Prostate gland (tissue), 2 donors: ENCODE results near the gene UCP2.

Experiments used
- CTCF ChIP-seq, 4 experiments: fragments of 200-600 bp in 2 of 4; fragments of 450-650 bp in 2 of 4; sonication (generic) in 2 of 4; IDR thresholded peaks; 1 replicate in 3 of 4; 2 replicates in 1 of 4; pipeline ENCODE4 v1.5.1; 2016 to 2019; ENCODE audit warnings: antibody characterized with exemption in 4 of 4, mild to moderate bottlenecking in 2 of 4, moderate library complexity in 2 of 4
- POLR2A ChIP-seq: fragments of 450-650 bp; IDR thresholded peaks from one replicate; pipeline ENCODE4 v1.6.1; 2016; ENCODE audit warnings: antibody characterized with exemption, mild to moderate bottlenecking
- POLR2AphosphoS5 ChIP-seq: sonication (generic); formaldehyde crosslinking; IDR thresholded peaks from one replicate; pipeline ENCODE4 v1.6.1; 2017; ENCODE audit warnings: antibody characterized with exemption

DNA sequence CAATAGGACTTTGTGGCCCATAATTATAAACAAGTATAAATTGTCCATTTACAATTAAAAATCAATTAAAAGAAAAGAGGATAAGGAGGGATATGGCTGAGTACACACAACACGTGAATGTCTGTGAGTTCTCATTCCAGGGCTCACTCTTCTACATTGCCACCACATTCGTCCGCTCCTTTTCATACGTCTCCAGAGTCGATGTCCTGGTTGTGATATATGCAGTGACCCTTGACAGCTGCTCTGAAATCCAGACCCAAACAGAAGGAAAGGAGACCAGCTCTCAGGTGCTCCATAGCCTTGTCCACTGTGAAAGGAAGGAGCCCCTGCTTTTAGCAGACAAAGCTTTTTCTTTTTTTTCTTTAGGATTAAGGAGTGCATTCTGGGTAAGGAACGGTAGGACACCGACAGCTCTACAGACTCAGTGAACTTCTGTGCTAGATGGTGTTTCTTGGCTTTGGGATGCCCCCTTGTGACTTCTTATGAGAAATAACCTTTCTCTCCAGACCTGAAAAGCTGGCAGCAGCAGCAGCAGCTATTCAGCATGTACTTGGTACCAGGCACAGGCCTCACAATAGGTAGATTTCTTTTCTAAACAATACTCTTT, 51.5 kb downstream of the UCP2 start:
- peak in 2 of 4 experiments; percentile 27 to 38 for TF ChIP-seq CTCF (IDR thresholded peaks at IDR 0.05)
- TF ChIP-seq POLR2A = no peak
- TF ChIP-seq POLR2AphosphoS5 = no peak
